ENCODE data around the gene TP53TG5.

GRCh38 chr20:45406260-45407066 is 28.3 kb upstream of the TP53TG5 start:
- TF ChIP-seq TAF1 (IDR thresholded peaks at IDR 0.05; ENCODE audit: low read depth, low read length) (no peak), PAX5 (IDR thresholded peaks at IDR 0.05; ENCODE audit: insufficient read depth, low read length, severe bottlenecking) (no peak), POLR2A (IDR thresholded peaks at IDR 0.05; ENCODE audit: low read depth, low read length) (no peak), SPI1 (IDR thresholded peaks at IDR 0.05; ENCODE audit: low read depth, low read length) (no peak)

All from GM12891 (cell line).